ENCODE data around the gene FOXN1.

DNA sequence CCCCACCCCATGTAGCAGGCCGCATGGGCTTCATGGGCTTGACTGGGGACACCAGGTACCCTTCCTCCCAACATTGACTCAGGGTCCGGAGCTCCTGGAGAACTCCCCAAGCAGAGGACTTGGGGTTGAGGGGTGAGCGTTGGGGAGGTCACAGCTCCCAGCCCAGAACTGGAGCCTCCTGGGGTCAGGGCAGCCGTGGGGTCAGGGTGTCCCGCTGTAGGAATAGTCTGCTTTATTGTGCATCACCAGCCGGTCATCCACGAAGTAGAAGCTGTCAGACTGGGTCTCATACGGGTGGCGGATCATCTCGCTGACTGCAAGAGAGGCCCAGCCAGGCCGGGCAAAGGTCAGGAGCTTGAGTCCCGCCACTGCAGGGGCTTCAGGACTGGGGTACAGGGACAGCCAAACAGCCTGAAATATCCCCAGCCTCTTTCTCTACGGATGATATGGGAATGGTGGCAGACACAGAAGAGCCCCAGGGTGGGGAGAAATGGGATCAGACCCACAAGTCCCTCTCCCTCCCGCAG, 41.0 kb downstream of the FOXN1 start:
- TF ChIP-seq, protein P1, sequence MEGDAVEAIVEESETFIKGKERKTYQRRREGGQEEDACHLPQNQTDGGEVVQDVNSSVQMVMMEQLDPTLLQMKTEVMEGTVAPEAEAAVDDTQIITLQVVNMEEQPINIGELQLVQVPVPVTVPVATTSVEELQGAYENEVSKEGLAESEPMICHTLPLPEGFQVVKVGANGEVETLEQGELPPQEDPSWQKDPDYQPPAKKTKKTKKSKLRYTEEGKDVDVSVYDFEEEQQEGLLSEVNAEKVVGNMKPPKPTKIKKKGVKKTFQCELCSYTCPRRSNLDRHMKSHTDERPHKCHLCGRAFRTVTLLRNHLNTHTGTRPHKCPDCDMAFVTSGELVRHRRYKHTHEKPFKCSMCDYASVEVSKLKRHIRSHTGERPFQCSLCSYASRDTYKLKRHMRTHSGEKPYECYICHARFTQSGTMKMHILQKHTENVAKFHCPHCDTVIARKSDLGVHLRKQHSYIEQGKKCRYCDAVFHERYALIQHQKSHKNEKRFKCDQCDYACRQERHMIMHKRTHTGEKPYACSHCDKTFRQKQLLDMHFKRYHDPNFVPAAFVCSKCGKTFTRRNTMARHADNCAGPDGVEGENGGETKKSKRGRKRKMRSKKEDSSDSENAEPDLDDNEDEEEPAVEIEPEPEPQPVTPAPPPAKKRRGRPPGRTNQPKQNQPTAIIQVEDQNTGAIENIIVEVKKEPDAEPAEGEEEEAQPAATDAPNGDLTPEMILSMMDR (conservative IDR thresholded peaks at IDR 0.05), result no peak
- TF ChIP-seq ZFX (IDR thresholded peaks at IDR 0.05), result no peak

Data from C4-2B (cell line).